ENCODE measurements around the gene HIVEP3.

The HIVEP3 gene

DNA sequence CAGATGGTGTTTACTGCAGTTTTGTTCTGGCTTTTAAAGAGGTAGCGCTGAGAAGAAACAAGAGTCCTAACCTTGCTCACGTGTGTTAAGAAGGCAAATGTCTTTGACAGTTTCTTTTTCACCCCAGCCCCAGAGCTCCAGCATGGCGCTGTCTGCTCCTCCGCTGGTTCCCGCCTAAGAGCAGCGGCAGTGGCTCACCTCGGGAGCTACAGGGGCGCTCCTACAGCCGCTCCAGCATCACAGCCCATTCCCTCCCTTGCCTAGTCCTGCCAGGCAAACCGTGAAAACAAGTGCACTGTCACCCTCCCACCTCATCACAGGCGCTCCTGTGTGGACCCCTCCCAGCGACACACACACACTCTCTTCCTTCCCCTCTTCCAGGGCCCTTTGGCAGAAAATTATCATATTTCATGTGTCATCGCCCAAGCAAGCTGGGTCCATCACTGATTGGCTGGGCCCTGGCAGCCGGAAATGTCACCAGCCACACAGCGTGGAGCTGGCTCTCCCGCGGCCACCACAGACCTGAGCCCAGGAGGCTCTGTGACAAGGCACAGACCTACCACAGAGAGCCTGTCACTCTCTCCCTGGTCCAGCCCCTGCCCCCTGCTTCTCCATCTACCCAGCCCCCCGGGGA is 1.2 kb upstream of the HIVEP3 start:
- DNase-seq = peak; percentile 90

DNA sequence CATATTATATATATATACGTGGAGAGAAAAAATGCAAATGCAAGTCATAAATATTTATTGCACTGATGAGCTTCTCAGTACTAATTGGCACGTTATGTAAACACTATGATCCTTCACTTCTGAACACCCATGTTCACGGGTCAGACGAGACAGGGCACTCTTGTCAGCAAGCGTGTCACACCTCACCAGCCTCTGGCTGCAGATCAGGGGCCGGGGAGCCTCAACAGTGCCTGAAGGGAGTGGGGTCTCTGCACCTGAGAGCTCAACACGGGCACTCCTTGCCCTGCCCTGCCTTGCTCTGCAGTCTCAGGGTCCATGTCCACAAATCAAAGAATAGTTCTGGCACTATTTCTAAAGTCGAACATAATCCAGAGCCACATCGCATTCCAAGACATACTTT is 409 bp upstream of the HIVEP3 start:
- no peak for DNase-seq

DNA sequence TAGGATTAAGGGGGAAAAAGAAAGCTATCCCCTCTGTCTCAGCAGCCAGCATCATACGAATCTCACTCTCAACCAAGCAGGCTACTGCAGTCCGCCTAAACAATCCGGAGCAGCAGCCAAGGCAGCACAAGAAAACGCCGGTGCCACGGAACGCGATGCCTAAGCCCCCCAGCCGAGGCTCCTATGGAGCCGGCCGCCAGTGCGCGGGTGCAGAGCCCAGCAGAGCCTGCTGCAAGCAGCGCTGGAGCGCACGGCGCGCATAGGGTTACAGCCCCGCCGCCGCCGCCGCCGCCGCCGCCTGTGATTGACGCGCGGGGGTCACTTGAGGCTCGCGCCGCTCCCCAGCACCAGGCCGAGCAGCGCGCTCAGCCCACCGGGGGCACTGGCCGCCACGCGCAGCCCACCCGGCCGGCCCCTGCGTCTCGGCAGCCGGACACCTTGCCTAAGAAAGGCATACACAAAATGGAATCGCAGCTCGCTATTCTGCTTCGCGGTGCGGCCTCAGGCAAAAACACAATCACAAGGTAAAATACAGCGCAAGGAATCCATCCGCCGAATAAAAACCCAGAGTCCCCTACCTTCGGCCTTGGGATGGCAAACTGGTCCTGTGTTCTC is 780 bp downstream of the HIVEP3 start:
- DNase-seq = peak; percentile 33

DNA sequence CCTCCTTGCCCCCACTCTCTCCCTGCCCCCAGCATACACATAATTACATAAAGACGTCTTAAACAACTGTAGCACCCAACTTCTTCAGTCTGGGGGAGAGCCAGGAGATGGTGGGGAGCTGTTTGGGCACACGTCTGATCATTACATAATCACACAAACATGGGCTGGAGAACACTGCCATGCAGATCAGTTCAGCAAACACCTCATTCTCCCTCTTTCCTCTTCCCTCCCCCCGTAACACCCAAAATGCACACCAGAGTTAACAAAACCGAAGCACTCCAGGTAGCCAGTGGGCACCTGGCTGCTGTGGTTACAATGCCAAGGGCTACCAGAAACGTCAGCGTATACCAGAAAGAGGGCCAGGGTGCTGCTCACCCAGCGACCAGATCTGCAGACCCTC is 1.6 kb downstream of the HIVEP3 start:
- DNase-seq = no peak

DNA sequence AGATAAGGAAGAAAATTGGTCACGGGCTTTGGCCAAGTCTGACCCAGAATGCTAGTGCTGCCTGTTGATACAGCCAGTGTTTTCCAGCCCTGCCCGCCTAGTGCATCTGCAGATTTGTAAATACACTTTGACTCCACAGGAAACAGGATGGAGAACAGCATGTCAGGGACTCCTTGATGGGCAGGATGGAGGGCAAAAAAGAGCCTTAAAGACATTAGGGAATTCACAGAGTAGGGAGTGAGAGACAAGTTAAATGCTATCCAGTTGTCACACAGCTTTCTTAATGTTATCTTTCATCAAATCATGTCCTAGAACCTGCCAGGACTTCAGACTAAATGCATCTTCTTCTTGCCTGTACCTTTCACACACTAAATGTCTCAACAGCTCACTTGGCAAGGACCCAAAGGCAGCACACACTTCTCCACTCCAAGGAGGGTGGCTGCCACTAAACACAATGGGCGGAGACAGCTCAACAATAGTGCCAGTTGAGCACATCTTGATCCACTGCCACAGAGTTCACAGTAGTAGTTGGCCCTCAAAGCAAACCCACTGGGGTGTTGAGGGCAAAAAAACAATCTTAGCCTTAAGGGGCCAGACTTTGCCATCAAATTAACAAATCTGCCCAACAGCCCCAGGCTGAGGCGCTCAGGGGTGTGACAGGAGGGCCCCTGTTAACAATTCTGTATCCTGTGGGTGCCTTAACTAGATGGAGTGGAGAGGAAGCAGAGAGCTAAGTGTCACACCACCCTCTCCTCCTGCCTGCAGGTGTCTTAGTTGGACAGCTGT is 2.7 kb downstream of the HIVEP3 start:
- DNase-seq = peak; percentile 68

DNA sequence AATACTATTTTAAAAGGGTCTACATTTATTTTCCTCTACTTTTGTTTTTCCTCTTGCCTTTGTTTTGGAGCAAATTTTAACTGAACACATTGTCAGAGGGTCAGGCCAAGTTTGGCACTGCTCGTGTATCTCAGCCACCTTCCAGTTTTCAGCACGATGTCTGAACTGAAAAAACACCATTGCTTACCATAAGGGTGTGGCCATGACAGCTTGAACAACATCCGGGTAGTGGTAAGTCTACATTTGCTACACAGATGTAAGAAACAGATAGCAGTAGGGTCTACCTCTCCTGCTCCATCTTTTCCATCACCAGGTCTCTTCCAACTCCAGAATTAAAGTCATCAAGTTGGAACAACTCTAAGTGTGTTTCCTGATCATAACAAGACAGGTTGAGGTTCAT is 4.2 kb downstream of the HIVEP3 start:
- DNase-seq = peak; percentile 69

DNA sequence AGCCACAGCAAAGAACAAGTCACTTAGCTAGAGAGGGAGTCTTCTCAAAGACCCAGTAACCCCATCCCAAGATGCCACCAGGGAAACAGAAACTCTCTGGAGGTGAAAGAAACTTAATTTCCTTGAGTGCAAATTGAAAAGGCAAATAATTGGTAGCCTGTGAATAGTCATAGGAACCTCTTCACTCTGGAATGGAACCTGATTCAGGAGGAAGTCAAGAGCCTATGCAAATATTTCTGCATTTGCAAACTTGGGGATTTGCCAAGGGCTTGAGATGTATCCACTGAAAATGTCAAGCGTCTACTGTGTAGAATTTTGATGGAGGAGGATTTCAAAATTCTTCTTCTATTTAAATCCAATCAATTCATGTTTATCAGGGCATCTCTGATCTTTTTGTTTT is 5.7 kb downstream of the HIVEP3 start:
- DNase-seq = no peak

DNA sequence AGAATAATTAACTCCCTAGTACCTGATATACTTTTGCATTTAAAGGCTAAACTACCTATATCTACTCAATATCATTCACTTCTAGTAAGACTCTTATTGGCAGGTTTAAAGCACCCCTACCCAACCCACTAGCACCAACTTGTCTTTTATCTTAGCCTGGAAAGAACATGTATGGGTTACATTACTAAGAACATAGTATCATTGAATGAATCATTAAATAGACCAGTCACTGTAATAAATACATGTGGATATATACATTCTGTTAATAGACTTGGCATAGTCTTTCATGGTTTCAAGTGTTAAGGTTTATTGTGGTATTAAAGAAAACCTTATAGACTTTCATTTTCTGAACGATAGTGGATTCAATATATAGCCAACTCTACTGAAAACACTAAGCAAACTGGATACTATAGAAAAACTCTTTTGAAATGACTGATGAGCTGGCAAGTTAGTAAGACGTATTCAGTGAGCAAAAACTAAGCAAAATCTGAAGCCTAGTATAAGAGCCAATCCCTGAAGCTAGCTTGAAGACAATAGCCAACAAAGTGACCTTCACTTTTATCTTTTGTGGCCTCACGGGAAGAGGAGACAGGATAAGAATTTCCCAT is 10.3 kb downstream of the HIVEP3 start:
- no peak for DNase-seq

DNA sequence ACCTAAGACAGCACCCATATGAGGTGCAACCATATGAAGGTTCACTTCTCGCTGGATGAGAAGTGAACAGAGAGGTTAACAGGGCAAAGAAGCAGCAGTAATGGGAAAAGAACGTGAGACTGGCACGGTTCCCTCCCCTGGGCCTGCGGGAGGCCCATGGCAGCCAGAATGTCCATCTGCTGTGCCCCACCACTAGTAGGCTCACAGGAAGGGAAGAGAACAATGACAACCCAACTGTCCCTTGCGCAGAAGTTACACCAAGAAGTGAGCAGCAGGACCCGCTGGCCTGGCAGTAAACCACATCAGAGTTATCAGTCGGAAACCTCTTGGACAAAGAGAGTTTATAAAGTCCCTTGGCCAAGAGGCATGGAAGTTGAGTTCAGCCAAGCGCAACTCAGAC is 11.3 kb downstream of the HIVEP3 start:
- no peak for DNase-seq

DNA sequence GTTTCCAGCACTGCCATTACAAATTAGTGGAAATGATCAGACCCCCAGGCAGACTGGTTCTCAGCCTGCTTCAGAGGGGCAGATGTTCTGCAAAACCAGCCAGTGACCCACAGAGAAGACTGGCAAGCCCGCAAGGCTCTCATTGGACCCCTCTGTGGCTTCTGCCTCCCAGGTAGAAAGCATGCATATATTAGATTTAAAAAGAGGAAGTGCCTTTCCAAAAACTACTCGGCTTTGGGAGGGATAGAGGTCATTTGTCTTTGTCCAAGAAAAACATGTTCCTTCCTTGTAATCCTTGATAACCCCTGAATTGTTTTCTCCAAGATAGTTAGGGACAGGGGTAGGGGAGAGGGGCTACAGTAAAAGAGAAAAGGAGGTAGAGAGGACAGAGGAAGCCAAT is 11.8 kb downstream of the HIVEP3 start:
- no peak for DNase-seq

DNA sequence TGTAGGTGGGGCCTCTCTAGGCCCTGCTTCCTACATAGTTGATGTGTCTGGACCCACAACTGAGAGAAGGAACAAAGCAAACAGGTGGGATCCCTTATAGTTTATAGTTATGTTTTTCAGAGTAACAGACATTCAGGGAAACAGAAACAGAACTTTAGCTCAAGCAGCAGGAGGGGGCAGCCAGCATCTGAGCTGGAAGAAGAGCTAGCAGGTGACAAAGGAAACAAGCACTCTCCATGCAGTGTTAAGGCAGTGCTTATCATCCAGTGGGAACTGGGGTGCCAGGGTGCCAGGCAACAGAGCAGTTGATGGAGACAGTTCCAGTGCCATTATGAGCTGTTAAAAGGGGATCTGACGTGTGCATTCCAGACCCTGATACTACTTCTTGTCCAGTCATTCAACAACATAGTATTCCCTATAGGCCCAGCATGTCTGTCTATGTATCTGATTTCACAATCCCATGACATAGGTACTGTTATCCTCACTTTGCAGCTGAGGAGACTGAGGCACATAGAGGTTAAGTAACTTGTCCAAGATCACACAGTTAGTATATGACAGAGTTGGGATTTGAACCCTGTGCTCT is 13.5 kb downstream of the HIVEP3 start:
- no peak for DNase-seq

DNA sequence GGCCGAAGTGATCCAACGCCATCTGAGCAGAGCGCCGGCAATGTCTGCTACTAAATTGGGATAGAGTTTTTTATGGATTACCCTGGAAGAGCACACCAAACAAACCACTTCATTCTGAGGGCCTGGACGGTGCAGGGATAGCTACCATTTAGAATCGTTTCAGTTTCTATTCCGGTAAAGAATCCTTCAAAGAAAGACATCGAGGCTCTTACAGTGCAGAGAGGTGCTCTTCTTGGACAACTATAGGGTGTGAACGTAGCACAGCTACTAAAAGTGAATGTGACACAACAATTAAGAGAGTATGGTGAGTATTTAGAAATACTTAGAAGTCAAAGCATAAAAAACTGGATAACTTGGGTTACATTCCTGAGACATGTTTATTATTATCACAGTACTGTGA is 16.1 kb downstream of the HIVEP3 start:
- no peak for DNase-seq

DNA sequence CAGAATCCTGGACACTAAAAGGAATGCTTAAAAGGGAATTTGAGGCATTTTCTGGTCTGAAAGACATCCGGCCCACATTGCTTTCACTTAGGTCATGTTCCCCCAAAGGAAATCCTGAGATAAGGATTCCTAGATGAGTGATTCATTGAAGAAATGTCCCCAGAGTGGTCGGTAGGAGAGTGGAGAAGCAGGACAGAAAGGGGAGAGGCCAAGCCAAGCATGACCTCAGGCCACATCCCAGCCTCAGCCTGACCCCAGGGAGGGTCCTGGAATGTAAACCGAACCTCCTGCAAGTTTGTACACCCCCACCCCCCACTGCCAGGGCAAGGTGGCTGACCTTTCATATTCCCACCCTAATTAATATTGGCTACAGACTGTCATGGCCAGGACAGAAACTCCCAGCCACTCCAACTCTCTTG is 16.6 kb downstream of the HIVEP3 start:
- no peak for DNase-seq

DNA sequence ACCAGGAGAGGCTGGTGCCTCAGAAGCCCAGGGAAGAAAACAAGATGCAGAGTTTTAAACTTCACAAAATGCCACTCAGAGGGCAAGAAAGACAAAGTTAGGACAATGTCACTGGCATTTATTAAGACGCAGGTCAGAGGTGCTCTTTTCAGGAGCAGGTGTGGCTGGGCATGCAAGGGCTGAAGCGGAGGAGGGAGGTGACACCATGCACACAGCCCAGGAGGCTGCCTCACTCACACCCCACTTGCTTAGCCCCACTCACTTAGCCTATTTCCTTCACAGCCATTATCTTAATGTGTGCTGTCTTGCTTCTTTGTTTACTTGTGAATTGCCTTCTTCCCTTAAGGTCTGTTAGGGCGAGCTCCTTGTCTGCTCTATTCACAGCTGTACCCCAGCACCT is 17.2 kb downstream of the HIVEP3 start:
- DNase-seq = no peak

DNA sequence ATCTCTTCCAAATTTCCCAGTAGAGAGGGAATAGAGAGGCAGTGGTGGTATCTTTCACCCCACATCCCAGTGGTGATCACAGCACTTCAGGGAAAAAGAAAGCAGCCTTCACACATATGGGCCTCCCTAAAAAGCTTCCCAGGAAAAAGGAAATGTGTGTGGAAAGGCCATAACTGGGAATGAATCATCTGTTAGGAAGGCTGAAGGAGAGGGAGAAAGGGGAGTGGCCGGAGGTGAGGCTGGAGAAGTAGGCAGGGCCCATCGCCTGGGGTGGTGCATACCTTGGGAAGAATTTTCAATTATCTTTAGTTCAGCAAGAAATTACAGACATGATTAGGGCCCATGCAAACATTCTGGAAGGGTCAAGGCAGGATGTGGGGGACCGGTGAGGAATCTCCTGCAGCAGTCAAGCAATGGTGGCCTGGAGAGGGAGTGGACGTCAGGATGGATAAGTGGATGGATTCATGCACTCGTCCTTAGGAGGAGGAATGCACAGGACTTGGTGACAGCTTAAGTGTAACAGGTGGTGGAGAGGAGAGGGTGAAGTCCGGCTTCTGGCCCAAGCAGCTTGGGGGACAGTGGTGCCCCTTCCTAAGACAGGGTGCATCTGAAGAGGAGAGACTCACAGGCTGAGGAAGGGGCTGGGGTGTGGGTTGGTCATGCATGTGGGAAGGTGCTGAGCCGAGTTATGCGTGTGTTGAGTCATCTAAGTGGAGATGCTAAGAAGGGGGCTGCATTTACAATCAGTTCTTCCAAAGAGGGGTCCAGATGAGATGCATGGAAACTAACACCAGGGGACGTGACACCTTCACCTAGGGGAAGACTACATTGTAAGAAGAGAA is 17.9 kb downstream of the HIVEP3 start:
- DNase-seq = no peak

DNA sequence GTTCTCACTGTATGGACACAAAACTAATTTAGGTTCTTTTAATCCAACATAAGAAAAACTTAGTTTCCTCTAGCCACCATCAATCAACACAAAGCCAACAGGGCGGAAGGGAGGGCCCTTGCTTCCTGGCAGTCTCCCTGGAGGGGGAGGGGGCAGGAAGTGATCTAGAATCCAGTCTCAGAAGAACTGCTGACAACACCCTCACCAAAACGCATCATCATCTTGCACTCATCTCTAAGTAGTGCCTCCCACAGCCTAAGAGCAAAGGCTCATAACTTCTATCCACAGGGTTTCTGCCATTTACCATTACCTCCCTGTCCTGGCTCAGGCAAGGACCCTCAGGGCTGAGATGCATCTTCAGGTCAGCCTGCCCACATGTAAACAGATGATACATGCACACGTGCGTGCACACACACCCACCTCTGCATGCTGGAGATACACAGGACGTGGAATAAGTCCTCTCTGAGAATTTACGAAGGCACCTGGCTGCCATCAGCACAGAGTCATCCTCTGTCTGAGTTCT is 20.5 kb downstream of the HIVEP3 start:
- peak; percentile 86 for DNase-seq

DNA sequence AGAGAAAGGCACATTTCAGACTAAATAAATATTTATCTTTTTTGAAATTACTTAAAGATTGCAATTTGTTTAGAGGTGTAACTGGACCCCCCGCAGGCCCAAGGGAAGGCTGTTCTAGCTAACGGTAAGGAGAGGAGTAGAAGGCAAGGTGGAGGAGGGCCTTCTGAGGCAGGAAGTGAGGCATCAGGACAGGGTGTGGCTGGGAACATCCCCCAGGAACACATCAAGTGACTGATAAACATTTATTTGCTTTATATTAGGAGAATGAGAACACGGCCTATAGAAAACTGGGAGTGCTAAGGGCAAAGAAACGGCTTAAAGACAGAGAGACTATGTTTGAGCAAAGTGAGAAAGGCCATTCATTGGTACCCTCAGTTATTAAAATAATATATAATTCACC is 23.2 kb downstream of the HIVEP3 start:
- no peak for DNase-seq

DNA sequence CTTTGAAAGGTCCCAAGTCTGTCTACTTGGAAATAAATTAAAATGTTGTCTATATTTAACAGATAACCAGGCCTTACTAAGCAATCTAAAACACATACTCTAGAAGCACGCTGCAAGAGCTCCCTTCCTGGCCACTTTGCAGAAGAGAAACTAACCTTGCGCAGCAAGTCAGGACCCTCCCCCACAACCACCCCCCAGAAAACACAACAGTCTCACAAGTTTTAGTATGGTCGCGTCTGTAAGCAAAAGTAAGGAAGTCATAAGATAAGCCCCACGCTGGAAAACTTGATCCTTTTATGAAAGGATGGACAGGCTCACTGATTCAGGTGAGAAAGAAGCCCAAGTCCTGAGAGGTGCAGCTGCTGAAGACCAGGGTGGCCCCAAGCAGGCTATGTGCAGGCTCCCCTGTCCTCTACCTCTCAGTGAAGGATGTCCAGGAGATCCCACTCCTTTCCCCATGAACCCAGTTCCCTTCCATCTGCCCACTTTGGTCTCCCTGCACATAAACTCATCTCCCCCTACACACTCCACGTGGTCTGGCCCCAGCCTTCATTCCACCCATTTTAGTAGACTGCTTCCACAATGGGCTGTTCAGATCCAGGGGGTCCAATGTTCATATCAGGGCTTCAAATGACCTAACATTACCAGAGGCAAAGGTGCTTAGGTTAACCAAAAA is 23.8 kb downstream of the HIVEP3 start:
- no peak for DNase-seq

DNA sequence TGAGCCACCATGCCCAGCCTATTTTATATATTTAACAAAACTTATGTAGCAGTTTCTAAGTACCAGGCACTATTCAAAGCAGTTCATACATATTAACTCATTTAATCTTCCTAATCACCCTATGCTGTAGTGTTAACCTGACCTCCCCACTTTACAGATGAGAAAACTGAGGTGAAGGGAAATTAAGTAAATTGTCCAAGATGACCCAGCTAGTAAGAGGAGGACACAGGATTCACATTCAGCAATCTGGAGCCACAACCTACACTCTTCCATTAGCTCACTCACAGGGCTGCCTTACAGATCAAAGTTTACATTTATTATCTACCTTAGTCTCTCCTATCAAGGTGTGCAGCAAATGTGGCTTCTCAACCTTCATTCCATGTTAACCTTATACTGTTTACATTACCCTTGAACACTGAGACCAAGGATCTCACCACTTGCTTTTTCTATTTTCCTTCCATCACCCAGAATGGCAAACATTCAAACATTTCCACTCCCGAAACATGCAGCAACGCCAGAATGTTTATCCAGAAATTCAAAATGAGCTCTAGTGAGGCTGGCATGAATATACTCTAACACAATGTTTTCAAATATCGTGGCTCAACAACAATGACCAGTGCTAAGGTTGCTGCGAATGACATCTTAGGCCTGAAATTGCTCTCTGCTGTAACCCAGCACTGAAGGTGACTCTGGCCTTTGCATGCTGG is 24.5 kb downstream of the HIVEP3 start:
- no peak for DNase-seq

DNA sequence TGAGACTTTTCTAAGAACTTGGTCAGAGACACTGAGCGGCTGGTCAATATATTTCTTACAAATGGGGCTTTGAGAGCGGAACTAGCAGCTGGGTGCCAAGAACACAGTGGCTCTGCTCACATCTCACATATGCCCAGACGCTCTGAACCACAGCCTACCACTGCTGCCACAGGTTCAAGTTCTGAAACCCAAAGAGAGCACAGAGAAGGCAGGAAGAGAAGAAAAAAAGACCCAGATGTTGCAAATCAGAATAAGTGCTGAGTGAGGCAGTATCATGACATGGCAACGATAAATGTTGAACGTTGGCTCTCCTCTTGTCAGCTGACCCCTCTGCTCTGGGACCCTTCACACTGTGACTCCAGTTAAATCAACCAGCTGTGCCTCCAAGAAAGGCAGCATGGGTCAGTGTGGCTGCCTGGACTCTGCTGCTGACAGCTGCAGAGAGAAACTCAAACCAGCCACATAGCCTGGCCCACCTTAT is 26.4 kb downstream of the HIVEP3 start:
- peak; percentile 58 for DNase-seq
